ENCODE results near the gene ST6GALNAC3. TPM values are rescaled to one million over a fixed set of nuclear protein-coding genes. Genes with fewer than 3 reads are reported as not detected.

ST6GALNAC3 gene
- polyA plus RNA-seq, 2 of the 4 experiments (the other 2 are of a cell fraction): 1.1 to 1.2 TPM

DNA sequence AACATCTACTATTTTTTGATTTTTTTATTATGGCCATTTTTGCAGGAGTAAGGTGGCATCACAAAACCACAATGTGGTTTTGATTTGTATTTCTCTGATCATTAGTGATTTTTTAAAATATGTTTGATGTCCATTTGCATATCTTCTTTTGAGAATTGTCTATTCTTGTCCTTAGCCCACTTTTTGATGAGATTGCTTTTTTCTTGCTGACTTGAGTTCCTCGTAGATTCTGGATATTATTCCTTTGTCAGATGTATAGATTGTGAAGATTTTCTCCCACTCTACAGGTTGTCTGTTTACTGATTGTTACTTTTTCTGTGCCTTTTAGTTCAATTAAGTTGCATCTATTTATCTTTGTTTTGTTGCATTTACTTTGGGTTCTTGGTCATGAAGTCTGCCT, 375.7 kb downstream of the ST6GALNAC3 start:
- H3K4me3 ChIP-seq: no peak overlapping the region
- POLR2A ChIA-PET: no interaction called here
- no peaks in the 10 kb centered on the region for H3K9me3 ChIP-seq
- CTCF ChIA-PET: no interaction called here
- ATAC-seq: no peak
- FAIRE-seq: no peak
- no peak overlapping the region for H3K27ac ChIP-seq
- H3K4me1 ChIP-seq: no peaks in the 10 kb centered on the region
- no peak for TF ChIP-seq KDM1A (IDR thresholded peaks at IDR 0.05; ENCODE audit: low read depth)
- DNase-seq (ENCODE audit: low read depth in 1 of 2, low spot score in 1 of 2): no peak
- no peak overlapping the region for H3K4me2 ChIP-seq
- WGBS (ENCODE audit: missing lambda C conversion rate): 0% methylated on average over 1 of the region's 1 CpG

DNA sequence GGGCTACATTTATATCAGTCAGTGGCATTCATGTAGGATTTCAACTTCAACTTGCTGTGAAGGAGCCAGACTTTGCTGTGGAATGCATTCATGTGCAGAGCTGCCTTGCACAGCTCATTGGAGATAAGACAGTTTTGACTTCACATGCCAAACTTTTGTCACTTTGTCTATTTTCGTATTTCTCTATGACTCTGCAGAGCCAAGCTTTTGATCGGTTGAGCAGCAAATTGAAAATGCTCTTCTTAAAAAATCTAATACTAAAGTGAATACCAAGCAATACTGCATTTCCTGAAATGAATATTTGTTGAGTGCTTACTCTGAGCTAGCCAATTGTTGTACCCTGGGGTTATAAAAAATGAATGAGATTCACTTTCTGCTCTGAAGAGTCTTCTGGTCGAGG, 388.7 kb downstream of the ST6GALNAC3 start:
- Histone ChIP-seq H3K4me1 (no peaks in the 10 kb centered on the region), H3K27ac (no peak overlapping the region), H3K4me2 (no peak overlapping the region), H3K4me3 (no peak overlapping the region), H3K9me3 (no peaks in the 10 kb centered on the region)
- ChIA-PET CTCF (no interaction called here), POLR2A (no interaction called here)
- no peak for ATAC-seq
- no peak for DNase-seq (ENCODE audit: low read depth in 1 of 2, low spot score in 1 of 2)
- no peak for TF ChIP-seq POLR2AphosphoS2 (conservative IDR thresholded peaks at IDR 0.05; ENCODE audit: low read length)
- TF ChIP-seq ZSCAN20 (CRISPR knock-in tag; IDR thresholded peaks at IDR 0.05): no peak
- no peak for TF ChIP-seq GATA3 (IDR thresholded peaks at IDR 0.05; ENCODE audit: borderline replicate concordance)
- TF ChIP-seq, protein P1, sequence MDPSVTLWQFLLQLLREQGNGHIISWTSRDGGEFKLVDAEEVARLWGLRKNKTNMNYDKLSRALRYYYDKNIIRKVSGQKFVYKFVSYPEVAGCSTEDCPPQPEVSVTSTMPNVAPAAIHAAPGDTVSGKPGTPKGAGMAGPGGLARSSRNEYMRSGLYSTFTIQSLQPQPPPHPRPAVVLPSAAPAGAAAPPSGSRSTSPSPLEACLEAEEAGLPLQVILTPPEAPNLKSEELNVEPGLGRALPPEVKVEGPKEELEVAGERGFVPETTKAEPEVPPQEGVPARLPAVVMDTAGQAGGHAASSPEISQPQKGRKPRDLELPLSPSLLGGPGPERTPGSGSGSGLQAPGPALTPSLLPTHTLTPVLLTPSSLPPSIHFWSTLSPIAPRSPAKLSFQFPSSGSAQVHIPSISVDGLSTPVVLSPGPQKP (IDR thresholded peaks at IDR 0.05; ENCODE audit: low read depth, low read length): no peak
- TF ChIP-seq SMC3 (IDR thresholded peaks at IDR 0.05): no peak
- no peak for TF ChIP-seq MYC (IDR thresholded peaks at IDR 0.05; ENCODE audit: borderline replicate concordance, low read length)
- no peak for TF ChIP-seq BCL3 (IDR thresholded peaks at IDR 0.05)
- TF ChIP-seq SREBF2 (IDR thresholded peaks at IDR 0.05): no peak
- no peak for TF ChIP-seq TFCP2L1 (CRISPR knock-in tag; IDR thresholded peaks at IDR 0.05)
- TF ChIP-seq RAD21 (conservative IDR thresholded peaks at IDR 0.05 in 1 of 2, IDR thresholded peaks at IDR 0.05 in 1 of 2): no peak
- no peak for FAIRE-seq
- WGBS (ENCODE audit: missing lambda C conversion rate): 12% methylated on average over 3 of the region's 3 CpGs

GRCh38 chr1:76463849-76464248, 389.3 kb downstream of the ST6GALNAC3 start:
- H3K4me1 ChIP-seq: no peaks in the 10 kb centered on the region
- no peak for DNase-seq (ENCODE audit: low read depth in 1 of 2, low spot score in 1 of 2)
- no peak overlapping the region for H3K4me2 ChIP-seq
- ChIA-PET CTCF (no interaction called here), POLR2A (no interaction called here)
- WGBS (ENCODE audit: missing lambda C conversion rate): 18% methylated on average over 3 of the region's 3 CpGs
- no peaks in the 10 kb centered on the region for H3K9me3 ChIP-seq
- FAIRE-seq: no peak
- H3K4me3 ChIP-seq: no peak overlapping the region
- no peak for TF ChIP-seq FOSL2 (IDR thresholded peaks at IDR 0.05)
- TF ChIP-seq FOSL2 (CRISPR knock-in tag; IDR thresholded peaks at IDR 0.05): no peak
- ATAC-seq: no peak
- H3K27ac ChIP-seq: no peak overlapping the region

GRCh38 chr1:76465030-76465429, 390.5 kb downstream of the ST6GALNAC3 start:
- ChIA-PET POLR2A (no interaction called here), CTCF (no interaction called here)
- ATAC-seq (no peak), DNase-seq (ENCODE audit: low read depth in 1 of 2, low spot score in 1 of 2) (no peak), FAIRE-seq (no peak)
- Histone ChIP-seq H3K4me2 (no peak overlapping the region), H3K4me1 (no peaks in the 10 kb centered on the region), H3K9me3 (no peaks in the 10 kb centered on the region), H3K4me3 (no peak overlapping the region), H3K27ac (no peak overlapping the region)
- WGBS (ENCODE audit: missing lambda C conversion rate): 13% methylated on average over 2 of the region's 2 CpGs
- no peak for TF ChIP-seq E2F6 (IDR thresholded peaks at IDR 0.05; ENCODE audit: borderline replicate concordance, low read depth)
- no peak for TF ChIP-seq POLR2A (IDR thresholded peaks at IDR 0.05; ENCODE audit: low read length)
- no peak for TF ChIP-seq POLR2AphosphoS2 (conservative IDR thresholded peaks at IDR 0.05; ENCODE audit: low read length)
- no peak for TF ChIP-seq JUN (IDR thresholded peaks at IDR 0.05)
- TF ChIP-seq BCL3 (IDR thresholded peaks at IDR 0.05): no peak
- TF ChIP-seq HOXA7 (CRISPR knock-in tag; IDR thresholded peaks at IDR 0.05): no peak
- TF ChIP-seq TP53 (CRISPR knock-in tag; IDR thresholded peaks at IDR 0.05): no peak
- TF ChIP-seq, protein P1 (IDR thresholded peaks at IDR 0.05; ENCODE audit: low read depth, low read length): no peak
- TF ChIP-seq, protein P2, sequence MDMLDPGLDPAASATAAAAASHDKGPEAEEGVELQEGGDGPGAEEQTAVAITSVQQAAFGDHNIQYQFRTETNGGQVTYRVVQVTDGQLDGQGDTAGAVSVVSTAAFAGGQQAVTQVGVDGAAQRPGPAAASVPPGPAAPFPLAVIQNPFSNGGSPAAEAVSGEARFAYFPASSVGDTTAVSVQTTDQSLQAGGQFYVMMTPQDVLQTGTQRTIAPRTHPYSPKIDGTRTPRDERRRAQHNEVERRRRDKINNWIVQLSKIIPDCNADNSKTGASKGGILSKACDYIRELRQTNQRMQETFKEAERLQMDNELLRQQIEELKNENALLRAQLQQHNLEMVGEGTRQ (IDR thresholded peaks at IDR 0.05): no peak
- no peak for TF ChIP-seq CBX2 (IDR thresholded peaks at IDR 0.05; ENCODE audit: borderline replicate concordance, low read depth)
- TF ChIP-seq EHMT2 (IDR thresholded peaks at IDR 0.05; ENCODE audit: low read depth): no peak
- no peak for TF ChIP-seq TFCP2L1 (CRISPR knock-in tag; IDR thresholded peaks at IDR 0.05)
- TF ChIP-seq KDM5A (IDR thresholded peaks at IDR 0.05): no peak

Data from A549 (cell line).